Smooth muscle cell (in vitro differentiated cells): Measurements from ENCODE around the gene HK2. TPM values are rescaled to one million over a fixed set of nuclear protein-coding genes. Genes with fewer than 3 reads are reported as not detected.
"Not testable (repeated sequence)": the region's sequence is repeated elsewhere in the genome, so short reads cannot be mapped to it uniquely, and the experiment has no call there.

ENCODE experiments used
- DNase-seq: peaks from one replicate; lab custom pipeline; 2025; ENCODE audit not compliant: unreplicated experiment; lab: John Stamatoyannopoulos, UW
- H2AFZ ChIP-seq: fragments of 200-600 bp; sonication (generic); 2 replicates; pipeline ENCODE4 v1.6.0; 2016; ENCODE audit warnings: antibody characterized with exemption, low read depth, mild to moderate bottlenecking
- H3F3A ChIP-seq: fragments of 200-600 bp; sonication (generic); 2 replicates; pipeline ENCODE4 v1.6.0; 2017; ENCODE audit warnings: antibody characterized with exemption, low read depth
- H3K27ac ChIP-seq: fragments of 200-600 bp; sonication (generic); 2 replicates; pipeline ENCODE4 v1.5.1; 2016; ENCODE audit warnings: low read depth, mild to moderate bottlenecking
- H3K27me3 ChIP-seq: fragments of 200-600 bp; sonication (generic); 2 replicates; pipeline ENCODE4 v1.6.1; 2016; ENCODE audit warnings: low read depth, mild to moderate bottlenecking
- H3K36me3 ChIP-seq: fragments of 200-600 bp; sonication (generic); 2 replicates; pipeline ENCODE4 v1.5.1; 2016; ENCODE audit warnings: low read depth
- H3K4me1 ChIP-seq: fragments of 200-600 bp; sonication (generic); 2 replicates; pipeline ENCODE4 v1.5.1; 2016; ENCODE audit warnings: low read depth
- H3K4me2 ChIP-seq: fragments of 200-600 bp; sonication (generic); 2 replicates; pipeline ENCODE4 v1.6.0; 2016; ENCODE audit warnings: mild to moderate bottlenecking
- H3K4me3 ChIP-seq: fragments of 200-600 bp; sonication (generic); 2 replicates; pipeline ENCODE4 v1.5.1; 2016; ENCODE audit warnings: mild to moderate bottlenecking
- H3K79me2 ChIP-seq: fragments of 200-600 bp; sonication (generic); 2 replicates; pipeline ENCODE4 v1.6.0; 2016; ENCODE audit warnings: low read depth, mild to moderate bottlenecking
- H3K9ac ChIP-seq: fragments of 200-600 bp; sonication (generic); 2 replicates; pipeline ENCODE4 v1.6.0; 2016; ENCODE audit warnings: low read depth
- H3K9me3 ChIP-seq: fragments of 200-600 bp; sonication (generic); replicated peaks from 2 replicates; pipeline ENCODE4 v1.5.1; 2016; ENCODE audit warnings: low read depth
- H4K20me1 ChIP-seq: fragments of 200-600 bp; sonication (generic); 2 replicates; pipeline ENCODE4 v1.6.0; 2016; ENCODE audit warnings: low read depth
- WGBS: methylation state at CpG from one replicate; pipeline ENCODE4 v1.1.7; 2016; ENCODE audit warnings: low lambda C conversion rate; 5-methylcytosine and 5-hydroxymethylcytosine counted together
- polyA plus RNA-seq: library from polyadenylated mRNA; unstranded; fragments of >200 nt; fragmentation: Nextera tagmentation; extraction: Ambion mirVana; gene quantifications from 2 replicates; pipeline ENCODE4 v1.2.1, GENCODE V29; 2016
- total RNA-seq: library from RNA; depleted of rRNA; stranded (reverse); fragments of >200 nt; gene quantifications from 2 replicates; pipeline ENCODE4 v1.2.3, GENCODE V29; 2014
- TF ChIP-seq, protein P1 (sequence below): fragments of 200-600 bp; sonication (generic); IDR thresholded peaks from 2 replicates; pipeline ENCODE4 v1.5.1; 2017; ENCODE audit warnings: borderline replicate concordance, mild to moderate bottlenecking, antibody characterized with exemption; ENCODE audit not compliant: insufficient read depth, poor library complexity, severe bottlenecking

Gene HK2
- total and polyA plus RNA-seq, 2 experiments from 2014 or later, result 20.3 to 38.0 TPM

DNA sequence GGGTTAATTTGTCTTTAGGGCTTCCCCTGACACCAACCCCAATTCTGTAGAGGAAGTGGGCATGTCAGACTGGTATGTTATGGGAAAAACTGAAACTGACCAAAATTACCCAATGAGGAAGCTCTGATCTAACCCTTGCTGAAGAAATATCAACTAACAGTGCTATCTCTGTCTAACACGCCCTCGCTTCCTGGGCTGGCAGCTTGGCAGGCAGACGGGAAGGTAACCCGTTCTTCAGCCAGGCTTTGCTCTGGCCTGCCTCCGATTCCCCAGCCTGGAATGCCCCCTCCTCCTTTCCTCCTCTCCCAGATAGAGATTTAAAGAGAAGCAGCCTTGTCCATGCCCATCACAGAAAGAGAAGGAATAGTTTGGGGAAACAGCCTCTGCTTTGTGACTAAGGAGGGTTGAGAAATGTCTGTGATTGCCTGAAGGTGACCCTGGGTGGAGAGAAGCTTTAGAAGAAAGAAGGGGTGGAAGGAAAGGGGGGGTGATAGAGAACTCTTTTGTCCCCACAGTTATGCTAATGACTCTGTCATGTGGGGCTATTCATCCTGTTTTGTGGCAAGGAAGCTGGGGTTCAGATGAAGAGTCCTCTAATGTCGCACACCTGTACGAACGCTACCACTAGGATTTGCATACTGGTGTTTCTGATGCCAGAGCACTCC lies 15.4 kb downstream of the HK2 start:
- DNase-seq, result no peak
- H3K4me3 ChIP-seq, result no peak overlapping the region
- peak overlapping the region; percentile 15 for H3K9ac ChIP-seq
- peaks cover 100% of the 10 kb centered on the region for H4K20me1 ChIP-seq
- H2AFZ ChIP-seq, result no peak overlapping the region
- H3K27ac ChIP-seq, result peak overlapping the region; percentile 71
- WGBS, result 44% methylated on average over 8 of the region's 8 CpGs
- TF ChIP-seq, protein P1, sequence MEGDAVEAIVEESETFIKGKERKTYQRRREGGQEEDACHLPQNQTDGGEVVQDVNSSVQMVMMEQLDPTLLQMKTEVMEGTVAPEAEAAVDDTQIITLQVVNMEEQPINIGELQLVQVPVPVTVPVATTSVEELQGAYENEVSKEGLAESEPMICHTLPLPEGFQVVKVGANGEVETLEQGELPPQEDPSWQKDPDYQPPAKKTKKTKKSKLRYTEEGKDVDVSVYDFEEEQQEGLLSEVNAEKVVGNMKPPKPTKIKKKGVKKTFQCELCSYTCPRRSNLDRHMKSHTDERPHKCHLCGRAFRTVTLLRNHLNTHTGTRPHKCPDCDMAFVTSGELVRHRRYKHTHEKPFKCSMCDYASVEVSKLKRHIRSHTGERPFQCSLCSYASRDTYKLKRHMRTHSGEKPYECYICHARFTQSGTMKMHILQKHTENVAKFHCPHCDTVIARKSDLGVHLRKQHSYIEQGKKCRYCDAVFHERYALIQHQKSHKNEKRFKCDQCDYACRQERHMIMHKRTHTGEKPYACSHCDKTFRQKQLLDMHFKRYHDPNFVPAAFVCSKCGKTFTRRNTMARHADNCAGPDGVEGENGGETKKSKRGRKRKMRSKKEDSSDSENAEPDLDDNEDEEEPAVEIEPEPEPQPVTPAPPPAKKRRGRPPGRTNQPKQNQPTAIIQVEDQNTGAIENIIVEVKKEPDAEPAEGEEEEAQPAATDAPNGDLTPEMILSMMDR, result no peak
- H3K4me1 ChIP-seq, result peaks cover 44% of the 10 kb centered on the region
- H3K9me3 ChIP-seq, result no peaks in the 10 kb centered on the region
- H3F3A ChIP-seq, result peaks cover 14% of the 10 kb centered on the region
- no peaks in the 10 kb centered on the region for H3K27me3 ChIP-seq
- H3K4me2 ChIP-seq, result peak overlapping the region; percentile 60
- H3K36me3 ChIP-seq, result no peaks in the 10 kb centered on the region
- peaks cover 81% of the 10 kb centered on the region for H3K79me2 ChIP-seq

DNA sequence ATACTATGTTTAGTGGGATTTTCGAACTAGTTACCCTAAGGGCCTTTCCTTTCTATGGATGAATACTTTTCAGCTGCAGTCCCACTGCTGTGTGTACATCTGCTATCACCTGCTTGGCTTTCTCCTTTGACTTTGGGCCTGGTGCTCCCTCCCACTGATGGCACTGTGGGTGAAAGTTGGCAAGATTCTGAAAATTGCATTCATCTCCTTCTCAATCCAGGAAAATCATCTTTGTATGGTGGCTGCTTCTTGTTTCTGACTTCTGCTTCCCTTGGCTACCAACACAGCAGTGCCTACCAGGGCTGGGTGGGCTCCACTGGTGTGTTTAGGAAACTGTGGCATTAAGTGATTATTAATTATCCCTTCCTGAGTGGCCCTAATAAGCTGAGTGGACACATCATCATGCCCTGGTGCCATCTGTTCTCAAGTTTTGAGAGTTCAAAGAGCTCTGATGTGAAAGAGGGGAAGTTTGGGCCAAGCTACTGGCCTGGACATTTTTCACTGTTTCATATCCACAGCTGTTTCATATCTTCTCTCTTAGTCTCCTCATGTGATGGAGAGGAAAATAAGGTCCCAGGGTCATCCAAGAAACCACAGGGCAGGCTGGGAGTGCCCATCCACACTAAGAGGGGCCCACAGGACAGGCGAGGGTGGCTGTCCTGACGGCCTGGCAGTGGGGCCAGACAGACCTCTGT lies 16.7 kb downstream of the HK2 start:
- Histone ChIP-seq H3K9me3 (no peaks in the 10 kb centered on the region), H3K9ac (peak overlapping the region; percentile 22), H3K4me3 (no peak overlapping the region), H3F3A (peaks cover 12% of the 10 kb centered on the region), H3K36me3 (peaks cover 6% of the 10 kb centered on the region), H3K4me1 (peaks cover 38% of the 10 kb centered on the region), H3K27me3 (no peaks in the 10 kb centered on the region), H2AFZ (no peak overlapping the region), H4K20me1 (peaks cover 99% of the 10 kb centered on the region), H3K4me2 (no peak overlapping the region), H3K27ac (peak overlapping the region; percentile 71), H3K79me2 (peaks cover 76% of the 10 kb centered on the region)
- WGBS, result 85% methylated on average over 3 of the region's 3 CpGs
- TF ChIP-seq, protein P1, result no peak
- no peak for DNase-seq

DNA sequence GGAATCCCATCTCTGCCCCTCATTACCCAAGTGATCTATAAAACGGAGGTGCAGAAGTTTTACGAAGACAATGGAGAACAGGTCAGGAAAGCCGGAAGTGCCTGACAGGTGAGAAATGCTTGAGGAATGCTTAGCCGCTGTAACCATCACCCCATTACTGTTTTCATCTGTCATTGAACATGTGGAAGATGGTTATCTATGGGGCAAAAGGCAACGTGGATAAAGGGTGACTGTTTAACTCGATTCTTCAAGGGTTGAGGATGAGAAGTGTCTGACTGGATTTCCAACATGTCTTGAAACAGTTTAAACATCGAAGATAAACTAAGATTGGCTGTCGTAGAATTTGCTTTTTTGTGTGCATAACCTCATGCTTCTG lies 17.3 kb downstream of the HK2 start:
- peaks cover 6% of the 10 kb centered on the region for H3K36me3 ChIP-seq
- H2AFZ ChIP-seq, result no peak overlapping the region
- 72% methylated on average over 8 of the region's 8 CpGs for WGBS
- no peak overlapping the region for H3K4me2 ChIP-seq
- DNase-seq, result no peak
- no peaks in the 10 kb centered on the region for H3K9me3 ChIP-seq
- peaks cover 72% of the 10 kb centered on the region for H3K79me2 ChIP-seq
- peak overlapping the region; percentile 71 for H3K27ac ChIP-seq
- TF ChIP-seq, protein P1, result no peak
- no peak overlapping the region for H3K4me3 ChIP-seq
- H3F3A ChIP-seq, result peaks cover 6% of the 10 kb centered on the region
- peak overlapping the region; percentile 22 for H3K9ac ChIP-seq
- H3K4me1 ChIP-seq, result peaks cover 32% of the 10 kb centered on the region
- peaks cover 99% of the 10 kb centered on the region for H4K20me1 ChIP-seq
- H3K27me3 ChIP-seq, result no peaks in the 10 kb centered on the region

DNA sequence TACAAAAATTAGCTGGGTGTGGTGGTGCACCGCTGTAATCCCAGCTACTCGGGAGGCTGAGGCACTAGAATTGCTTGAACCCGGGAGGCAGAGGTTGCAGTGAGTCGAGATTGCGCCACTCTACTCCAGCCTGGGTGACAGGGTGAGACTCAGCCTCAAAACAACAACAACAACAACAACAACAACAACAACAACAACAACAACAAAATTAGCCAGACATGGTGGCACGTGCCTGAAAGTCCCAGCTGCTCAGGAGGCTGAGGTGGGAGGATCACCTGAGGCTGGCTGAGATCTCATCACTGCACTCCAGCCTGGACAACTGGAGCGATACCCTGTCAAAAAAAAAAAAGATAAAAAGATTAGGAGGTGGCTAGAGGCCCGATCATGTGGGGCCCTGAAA lies 19.4 kb downstream of the HK2 start:
- peaks cover 17% of the 10 kb centered on the region for H3K4me1 ChIP-seq

More for the DNA sequence above, 19.4 kb downstream of the HK2 start:
- Histone ChIP-seq H3K36me3 (peaks cover 11% of the 10 kb centered on the region), H4K20me1 (peaks cover 97% of the 10 kb centered on the region), H3K79me2 (peaks cover 50% of the 10 kb centered on the region)
- DNase-seq, H3K9me3 ChIP-seq, H3K27me3 ChIP-seq, H3K27ac ChIP-seq, H3K9ac ChIP-seq, H2AFZ ChIP-seq, H3K4me2 ChIP-seq, H3F3A ChIP-seq, H3K4me3 ChIP-seq: not testable (repeated sequence)
- WGBS, result 95% methylated on average over 8 of the region's 8 CpGs
